ENCODE data around the gene NAA50.

Gene NAA50

GRCh38 chr3:113741620-113742019 is 4.4 kb downstream of the NAA50 start:
- DNase-seq (ENCODE audit: low read depth), result no peak

GRCh38 chr3:113741086-113741485 is 5.0 kb downstream of the NAA50 start:
- DNase-seq (ENCODE audit: low read depth), result no peak

- peak; percentile 69 for DNase-seq (ENCODE audit: low read depth)
Observed at GRCh38 chr3:113736548-113737089, 9.4 kb downstream of the NAA50 start.

- DNase-seq (ENCODE audit: low read depth), result no peak
Observed at GRCh38 chr3:113731694-113732093, 14.4 kb downstream of the NAA50 start.

- no peak for DNase-seq (ENCODE audit: low read depth)
Observed at GRCh38 chr3:113730550-113730949, 15.5 kb downstream of the NAA50 start.

GRCh38 chr3:113728661-113729060 is 17.4 kb downstream of the NAA50 start:
- no peak for DNase-seq (ENCODE audit: low read depth)

GRCh38 chr3:113721636-113722035 is 24.4 kb downstream of the NAA50 start:
- DNase-seq (ENCODE audit: low read depth), result no peak

GRCh38 chr3:113719758-113720157 is 26.3 kb downstream of the NAA50 start:
- no peak for DNase-seq (ENCODE audit: low read depth)

GRCh38 chr3:113719294-113719693 is 26.8 kb downstream of the NAA50 start:
- DNase-seq (ENCODE audit: low read depth), result no peak

GRCh38 chr3:113717818-113718217 is 28.2 kb downstream of the NAA50 start:
- no peak for DNase-seq (ENCODE audit: low read depth)

GRCh38 chr3:113717308-113717707 is 28.7 kb downstream of the NAA50 start:
- DNase-seq (ENCODE audit: low read depth), result no peak

- no peak for DNase-seq (ENCODE audit: low read depth)
Observed at GRCh38 chr3:113714702-113715101, 31.3 kb downstream of the NAA50 start.

- no peak for DNase-seq (ENCODE audit: low read depth)
Observed at GRCh38 chr3:113712129-113712528, 33.9 kb downstream of the NAA50 start.

- DNase-seq (ENCODE audit: low read depth), result no peak
Observed at GRCh38 chr3:113707835-113708234, 38.2 kb downstream of the NAA50 start.

- DNase-seq (ENCODE audit: low read depth), result no peak
Observed at GRCh38 chr3:113698956-113699355, 47.1 kb downstream of the NAA50 start.

GRCh38 chr3:113698213-113698742 is 47.8 kb downstream of the NAA50 start:
- DNase-seq (ENCODE audit: low read depth), result no peak

GRCh38 chr3:113697500-113698090 is 48.5 kb downstream of the NAA50 start:
- no peak for DNase-seq (ENCODE audit: low read depth)

- DNase-seq (ENCODE audit: low read depth), result peak; percentile 98
Observed at GRCh38 chr3:113696658-113697499, 49.2 kb downstream of the NAA50 start.

GRCh38 chr3:113695786-113696645 is 50.0 kb downstream of the NAA50 start, which contains the start of gene USF3:
Gene USF3, minus strand, starts transcription at chr3:113696642. Its CDS starts 21,764 bp downstream, at chr3:113674878.
- DNase-seq (ENCODE audit: low read depth), result no peak

- no peak for DNase-seq (ENCODE audit: low read depth)
Observed at GRCh38 chr3:113695431-113695785, 50.6 kb downstream of the NAA50 start.

GRCh38 chr3:113690482-113690881 is 55.6 kb downstream of the NAA50 start:
- DNase-seq (ENCODE audit: low read depth), result no peak
